Liver (tissue), 9 donors: Measurements from ENCODE around the gene PHEX. TPM values are rescaled to one million over a fixed set of nuclear protein-coding genes. Genes with fewer than 3 reads are reported as not detected.

ENCODE experiments used
- DNase-seq: peaks from one replicate; pipeline ENCODE4 v3.0.0-alpha.2; 2017; ENCODE audit warnings: low spot score
- H3K27ac ChIP-seq, 2 donors: one replicate each; pipeline ENCODE4 v1.7.0; 2013; ENCODE audit warnings: inconsistent platforms in 2 of 2, low read length in 2 of 2, control low read depth in 1 of 2, low read depth in 1 of 2, mild to moderate bottlenecking in 1 of 2
- H3K27me3 ChIP-seq, 4 donors: one replicate each; pipeline versions ENCODE4 v1.6.1 to v1.7.0; 2013; ENCODE audit warnings: low read length in 3 of 4, inconsistent platforms in 1 of 4, mild to moderate bottlenecking in 1 of 4, moderate library complexity in 1 of 4; ENCODE audit not compliant: control insufficient read depth in 4 of 4, insufficient read depth in 4 of 4
- H3K36me3 ChIP-seq, 4 donors: one replicate each; pipeline versions ENCODE4 v1.6.1 to v1.7.0; 2013; ENCODE audit warnings: low read length in 3 of 4, mild to moderate bottlenecking in 3 of 4, low read depth in 1 of 4, moderate library complexity in 1 of 4; ENCODE audit not compliant: control insufficient read depth in 4 of 4, insufficient read depth in 3 of 4
- H3K4me1 ChIP-seq, 4 donors: one replicate each; pipeline versions ENCODE4 v1.6.1 to v1.7.0; 2013; ENCODE audit warnings: low read length in 3 of 4, mild to moderate bottlenecking in 3 of 4, moderate library complexity in 1 of 4; ENCODE audit not compliant: control insufficient read depth in 4 of 4, insufficient read depth in 4 of 4
- H3K4me3 ChIP-seq, 3 donors: one replicate each; pipeline versions ENCODE4 v1.6.1 to v1.7.0; 2013; ENCODE audit warnings: low read length in 3 of 3, control low read depth in 1 of 3, low read depth in 1 of 3, mild to moderate bottlenecking in 1 of 3
- H3K9ac ChIP-seq, 2 donors: one replicate each; pipeline ENCODE4 v1.7.0; 2013; ENCODE audit warnings: low read length in 2 of 2, mild to moderate bottlenecking in 2 of 2, moderate library complexity in 2 of 2, control low read depth in 1 of 2, low read depth in 1 of 2
- H3K9me3 ChIP-seq, 4 donors: one replicate each; pipeline versions ENCODE4 v1.6.1 to v1.7.0; 2013; ENCODE audit warnings: low read length in 3 of 4; ENCODE audit not compliant: control insufficient read depth in 4 of 4
- EGR1 ChIP-seq, 2 donors: IDR thresholded peaks; 2 replicates each; pipeline ENCODE4 v1.6.1; 2016 to 2018; ENCODE audit warnings: antibody characterized with exemption in 2 of 2, low read depth in 2 of 2
- FOXA1 ChIP-seq: IDR thresholded peaks from 2 replicates; pipeline ENCODE4 v1.6.1; 2016; ENCODE audit warnings: antibody characterized with exemption
- FOXA2 ChIP-seq: IDR thresholded peaks from 2 replicates; pipeline ENCODE4 v1.6.1; 2016; ENCODE audit warnings: antibody characterized with exemption
- GABPA ChIP-seq, 2 donors: IDR thresholded peaks in 1 of 2; conservative IDR thresholded peaks in 1 of 2; 2 replicates each; pipeline ENCODE4 v1.6.1; 2016; ENCODE audit warnings: antibody characterized with exemption in 2 of 2, mild to moderate bottlenecking in 1 of 2, moderate library complexity in 1 of 2
- HNF4A ChIP-seq, 2 donors: conservative IDR thresholded peaks; 2 replicates each; pipeline ENCODE4 v1.6.1; 2016; ENCODE audit warnings: antibody characterized with exemption in 2 of 2, mild to moderate bottlenecking in 2 of 2
- HNF4G ChIP-seq: IDR thresholded peaks from 2 replicates; pipeline ENCODE4 v1.6.1; 2016; ENCODE audit warnings: antibody characterized with exemption
- JUND ChIP-seq, 2 donors: IDR thresholded peaks; 2 replicates each; pipeline ENCODE4 v1.6.1; 2016; ENCODE audit warnings: antibody characterized with exemption in 2 of 2
- NR2F2 ChIP-seq: IDR thresholded peaks from 2 replicates; pipeline ENCODE4 v1.6.1; 2016; ENCODE audit warnings: antibody characterized with exemption
- RAD21 ChIP-seq, 2 donors: IDR thresholded peaks; 2 replicates each; pipeline ENCODE4 v1.6.1; 2016; ENCODE audit warnings: antibody characterized with exemption in 2 of 2, mild to moderate bottlenecking in 2 of 2
- RXRA ChIP-seq, 2 donors: IDR thresholded peaks; 2 replicates each; pipeline ENCODE4 v1.6.1; 2017 to 2018; ENCODE audit warnings: antibody characterized with exemption in 2 of 2, mild to moderate bottlenecking in 1 of 2
- SP1 ChIP-seq: IDR thresholded peaks from 2 replicates; pipeline ENCODE4 v1.6.1; 2018; ENCODE audit warnings: antibody characterized with exemption, mild to moderate bottlenecking
- TAF1 ChIP-seq: conservative IDR thresholded peaks from 2 replicates; pipeline ENCODE4 v1.6.1; 2016; ENCODE audit warnings: antibody characterized with exemption, mild to moderate bottlenecking
- YY1 ChIP-seq: IDR thresholded peaks from 2 replicates; pipeline ENCODE4 v1.6.1; 2016; ENCODE audit warnings: antibody characterized with exemption, mild to moderate bottlenecking
- WGBS: extraction: QIAGEN DNeasy Blood & Tissue Kit; methylation state at CpG from one replicate; pipeline ENCODE4 v1.1.7; 2013; 5-methylcytosine and 5-hydroxymethylcytosine counted together
- polyA plus RNA-seq, 2 donors: library from polyadenylated mRNA; stranded (reverse) in 1 of 2; unstranded in 1 of 2; fragments of 200-250 nt in 1 of 2; fragments of >200 nt in 1 of 2; fragmentation: Nextera tagmentation in 1 of 2; extraction: Ambion mirVana in 1 of 2; gene quantifications; one replicate each; pipeline versions ENCODE4 v1.2.1 to v1.2.3, GENCODE V29; 2013 to 2015
- total RNA-seq, 2 donors: library from RNA; depleted of rRNA; stranded (reverse); fragments of >200 nt; gene quantifications; one replicate each; pipeline ENCODE4 v1.2.3, GENCODE V29; 2014
- TF ChIP-seq, protein P1 (sequence below): IDR thresholded peaks from 2 replicates; pipeline ENCODE4 v1.6.1; 2016; ENCODE audit warnings: antibody characterized with exemption
- TF ChIP-seq, protein P2 (sequence below): IDR thresholded peaks from 2 replicates; pipeline ENCODE4 v1.6.1; 2016; ENCODE audit warnings: antibody characterized with exemption
- TF ChIP-seq, protein P3 (sequence below): IDR thresholded peaks from 2 replicates; pipeline ENCODE4 v1.6.1; 2016; ENCODE audit warnings: antibody characterized with exemption, mild to moderate bottlenecking
- TF ChIP-seq, protein P4 (sequence below): IDR thresholded peaks from 2 replicates; pipeline ENCODE4 v1.6.1; 2016; ENCODE audit warnings: antibody characterized with exemption
- TF ChIP-seq, protein P5 (sequence below): fragments of 150-350 bp; IDR thresholded peaks from 2 replicates; pipeline ENCODE4 v1.5.1; 2017; ENCODE audit warnings: improper control_type of control experiment, low read depth, low read length; ENCODE audit not compliant: missing input control
- donor health status: healthy.
- donor health status: healthy.
- donor health status: healthy.
- donor health status: healthy.
- donor health status: healthy.

PHEX gene
- total and polyA plus RNA-seq, 4 donors, result 0.01 to 0.14 (median 0.08) TPM; not detected in 1

DNA sequence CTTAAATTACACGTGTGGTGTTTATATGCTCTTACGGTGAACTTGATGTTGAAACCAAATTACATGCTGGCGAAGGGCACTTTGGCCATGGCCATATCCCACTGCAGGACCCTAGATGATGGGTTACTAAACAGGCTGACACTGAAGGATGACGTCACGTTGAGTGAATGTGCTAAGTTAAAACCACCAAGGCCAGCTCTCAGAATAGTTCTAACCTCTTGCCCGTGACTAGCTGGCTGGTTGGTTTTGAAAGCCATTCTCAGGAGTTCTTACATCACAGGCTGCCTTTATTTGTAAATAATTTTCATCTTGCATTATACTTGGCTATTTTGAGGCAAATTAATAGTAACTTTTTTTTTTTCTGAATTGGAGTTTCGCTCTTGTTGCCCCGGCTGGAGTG lies 41.3 kb upstream of the PHEX start:
- no peak overlapping the region for H3K9ac ChIP-seq
- H3K27ac ChIP-seq, result no peak overlapping the region
- DNase-seq, result no peak
- no peaks in the 10 kb centered on the region for H3K9me3 ChIP-seq
- 91% methylated on average over 8 of the region's 8 CpGs for WGBS
- no peaks in the 10 kb centered on the region for H3K4me1 ChIP-seq
- peaks cover 1 to 7% (median 3%) of the 10 kb centered on the region in 4 donors for H3K36me3 ChIP-seq
- TF ChIP-seq, protein P1, sequence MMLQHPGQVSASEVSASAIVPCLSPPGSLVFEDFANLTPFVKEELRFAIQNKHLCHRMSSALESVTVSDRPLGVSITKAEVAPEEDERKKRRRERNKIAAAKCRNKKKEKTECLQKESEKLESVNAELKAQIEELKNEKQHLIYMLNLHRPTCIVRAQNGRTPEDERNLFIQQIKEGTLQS, result no peak
- TF ChIP-seq RXRA (IDR thresholded peaks at IDR 0.05) (no peak), SP1 (no peak), NR2F2 (no peak), YY1 (no peak), RAD21 (IDR thresholded peaks at IDR 0.05) (no peak), HNF4A (conservative IDR thresholded peaks at IDR 0.05) (no peak), FOXA1 (no peak), GABPA (IDR thresholded peaks at IDR 0.05 in 1 of 2, conservative IDR thresholded peaks at IDR 0.05 in 1 of 2) (no peak), HNF4G (no peak), TAF1 (no peak), FOXA2 (no peak), JUND (IDR thresholded peaks at IDR 0.05) (no peak), EGR1 (IDR thresholded peaks at IDR 0.05; ENCODE audit: low read depth in 2 of 2) (no peak)
- TF ChIP-seq, protein P2, sequence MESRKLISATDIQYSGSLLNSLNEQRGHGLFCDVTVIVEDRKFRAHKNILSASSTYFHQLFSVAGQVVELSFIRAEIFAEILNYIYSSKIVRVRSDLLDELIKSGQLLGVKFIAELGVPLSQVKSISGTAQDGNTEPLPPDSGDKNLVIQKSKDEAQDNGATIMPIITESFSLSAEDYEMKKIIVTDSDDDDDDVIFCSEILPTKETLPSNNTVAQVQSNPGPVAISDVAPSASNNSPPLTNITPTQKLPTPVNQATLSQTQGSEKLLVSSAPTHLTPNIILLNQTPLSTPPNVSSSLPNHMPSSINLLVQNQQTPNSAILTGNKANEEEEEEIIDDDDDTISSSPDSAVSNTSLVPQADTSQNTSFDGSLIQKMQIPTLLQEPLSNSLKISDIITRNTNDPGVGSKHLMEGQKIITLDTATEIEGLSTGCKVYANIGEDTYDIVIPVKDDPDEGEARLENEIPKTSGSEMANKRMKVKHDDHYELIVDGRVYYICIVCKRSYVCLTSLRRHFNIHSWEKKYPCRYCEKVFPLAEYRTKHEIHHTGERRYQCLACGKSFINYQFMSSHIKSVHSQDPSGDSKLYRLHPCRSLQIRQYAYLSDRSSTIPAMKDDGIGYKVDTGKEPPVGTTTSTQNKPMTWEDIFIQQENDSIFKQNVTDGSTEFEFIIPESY, result no peak
- TF ChIP-seq, protein P3, sequence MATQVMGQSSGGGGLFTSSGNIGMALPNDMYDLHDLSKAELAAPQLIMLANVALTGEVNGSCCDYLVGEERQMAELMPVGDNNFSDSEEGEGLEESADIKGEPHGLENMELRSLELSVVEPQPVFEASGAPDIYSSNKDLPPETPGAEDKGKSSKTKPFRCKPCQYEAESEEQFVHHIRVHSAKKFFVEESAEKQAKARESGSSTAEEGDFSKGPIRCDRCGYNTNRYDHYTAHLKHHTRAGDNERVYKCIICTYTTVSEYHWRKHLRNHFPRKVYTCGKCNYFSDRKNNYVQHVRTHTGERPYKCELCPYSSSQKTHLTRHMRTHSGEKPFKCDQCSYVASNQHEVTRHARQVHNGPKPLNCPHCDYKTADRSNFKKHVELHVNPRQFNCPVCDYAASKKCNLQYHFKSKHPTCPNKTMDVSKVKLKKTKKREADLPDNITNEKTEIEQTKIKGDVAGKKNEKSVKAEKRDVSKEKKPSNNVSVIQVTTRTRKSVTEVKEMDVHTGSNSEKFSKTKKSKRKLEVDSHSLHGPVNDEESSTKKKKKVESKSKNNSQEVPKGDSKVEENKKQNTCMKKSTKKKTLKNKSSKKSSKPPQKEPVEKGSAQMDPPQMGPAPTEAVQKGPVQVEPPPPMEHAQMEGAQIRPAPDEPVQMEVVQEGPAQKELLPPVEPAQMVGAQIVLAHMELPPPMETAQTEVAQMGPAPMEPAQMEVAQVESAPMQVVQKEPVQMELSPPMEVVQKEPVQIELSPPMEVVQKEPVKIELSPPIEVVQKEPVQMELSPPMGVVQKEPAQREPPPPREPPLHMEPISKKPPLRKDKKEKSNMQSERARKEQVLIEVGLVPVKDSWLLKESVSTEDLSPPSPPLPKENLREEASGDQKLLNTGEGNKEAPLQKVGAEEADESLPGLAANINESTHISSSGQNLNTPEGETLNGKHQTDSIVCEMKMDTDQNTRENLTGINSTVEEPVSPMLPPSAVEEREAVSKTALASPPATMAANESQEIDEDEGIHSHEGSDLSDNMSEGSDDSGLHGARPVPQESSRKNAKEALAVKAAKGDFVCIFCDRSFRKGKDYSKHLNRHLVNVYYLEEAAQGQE, result no peak
- TF ChIP-seq, protein P4, sequence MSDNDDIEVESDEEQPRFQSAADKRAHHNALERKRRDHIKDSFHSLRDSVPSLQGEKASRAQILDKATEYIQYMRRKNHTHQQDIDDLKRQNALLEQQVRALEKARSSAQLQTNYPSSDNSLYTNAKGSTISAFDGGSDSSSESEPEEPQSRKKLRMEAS, result no peak
- TF ChIP-seq, protein P5, sequence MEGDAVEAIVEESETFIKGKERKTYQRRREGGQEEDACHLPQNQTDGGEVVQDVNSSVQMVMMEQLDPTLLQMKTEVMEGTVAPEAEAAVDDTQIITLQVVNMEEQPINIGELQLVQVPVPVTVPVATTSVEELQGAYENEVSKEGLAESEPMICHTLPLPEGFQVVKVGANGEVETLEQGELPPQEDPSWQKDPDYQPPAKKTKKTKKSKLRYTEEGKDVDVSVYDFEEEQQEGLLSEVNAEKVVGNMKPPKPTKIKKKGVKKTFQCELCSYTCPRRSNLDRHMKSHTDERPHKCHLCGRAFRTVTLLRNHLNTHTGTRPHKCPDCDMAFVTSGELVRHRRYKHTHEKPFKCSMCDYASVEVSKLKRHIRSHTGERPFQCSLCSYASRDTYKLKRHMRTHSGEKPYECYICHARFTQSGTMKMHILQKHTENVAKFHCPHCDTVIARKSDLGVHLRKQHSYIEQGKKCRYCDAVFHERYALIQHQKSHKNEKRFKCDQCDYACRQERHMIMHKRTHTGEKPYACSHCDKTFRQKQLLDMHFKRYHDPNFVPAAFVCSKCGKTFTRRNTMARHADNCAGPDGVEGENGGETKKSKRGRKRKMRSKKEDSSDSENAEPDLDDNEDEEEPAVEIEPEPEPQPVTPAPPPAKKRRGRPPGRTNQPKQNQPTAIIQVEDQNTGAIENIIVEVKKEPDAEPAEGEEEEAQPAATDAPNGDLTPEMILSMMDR, result no peak
- no peaks in the 10 kb centered on the region for H3K27me3 ChIP-seq
- no peak overlapping the region for H3K4me3 ChIP-seq
